ENCODE results near the gene PTPRE. TPM values are rescaled to one million over a fixed set of nuclear protein-coding genes. Genes with fewer than 3 reads are reported as not detected.

The PTPRE gene
- total RNA-seq, 1 donor from 2014 or later = 0.21 TPM

DNA sequence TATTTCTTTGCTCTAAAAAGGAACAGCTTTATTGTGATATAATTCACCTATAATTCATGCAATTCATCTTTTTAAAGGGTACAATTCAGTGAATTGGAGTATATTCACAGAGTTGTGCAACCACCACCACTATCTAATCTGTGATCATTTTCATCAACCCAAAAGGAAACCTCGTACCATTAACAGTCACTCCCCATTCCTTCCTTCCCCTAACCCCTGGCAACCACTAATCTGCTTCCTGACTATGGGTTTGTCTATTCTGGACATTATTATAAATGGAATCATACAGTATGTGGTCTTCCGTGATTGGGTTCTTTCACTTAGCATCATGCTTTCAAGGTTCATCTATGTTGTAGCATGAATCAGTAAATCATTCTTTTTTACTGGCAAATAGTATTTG, 167.0 kb downstream of the PTPRE start:
- Mint-ChIP-seq H3K9me3 (no peaks in the 10 kb centered on the region), H3K4me3 (no peak overlapping the region), H3K27me3 (ENCODE audit: insufficient read depth, low read depth) (peaks cover 6% of the 10 kb centered on the region), H3K36me3 (no peaks in the 10 kb centered on the region), H3K27ac (no peak overlapping the region), H3K4me1 (peaks cover 5% of the 10 kb centered on the region)
- TF ChIP-seq EZH2phosphoT487 (IDR thresholded peaks at IDR 0.05) (no peak), EZH2 (IDR thresholded peaks at IDR 0.05) (no peak)
- TF ChIP-seq, protein P1, sequence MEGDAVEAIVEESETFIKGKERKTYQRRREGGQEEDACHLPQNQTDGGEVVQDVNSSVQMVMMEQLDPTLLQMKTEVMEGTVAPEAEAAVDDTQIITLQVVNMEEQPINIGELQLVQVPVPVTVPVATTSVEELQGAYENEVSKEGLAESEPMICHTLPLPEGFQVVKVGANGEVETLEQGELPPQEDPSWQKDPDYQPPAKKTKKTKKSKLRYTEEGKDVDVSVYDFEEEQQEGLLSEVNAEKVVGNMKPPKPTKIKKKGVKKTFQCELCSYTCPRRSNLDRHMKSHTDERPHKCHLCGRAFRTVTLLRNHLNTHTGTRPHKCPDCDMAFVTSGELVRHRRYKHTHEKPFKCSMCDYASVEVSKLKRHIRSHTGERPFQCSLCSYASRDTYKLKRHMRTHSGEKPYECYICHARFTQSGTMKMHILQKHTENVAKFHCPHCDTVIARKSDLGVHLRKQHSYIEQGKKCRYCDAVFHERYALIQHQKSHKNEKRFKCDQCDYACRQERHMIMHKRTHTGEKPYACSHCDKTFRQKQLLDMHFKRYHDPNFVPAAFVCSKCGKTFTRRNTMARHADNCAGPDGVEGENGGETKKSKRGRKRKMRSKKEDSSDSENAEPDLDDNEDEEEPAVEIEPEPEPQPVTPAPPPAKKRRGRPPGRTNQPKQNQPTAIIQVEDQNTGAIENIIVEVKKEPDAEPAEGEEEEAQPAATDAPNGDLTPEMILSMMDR (IDR thresholded peaks at IDR 0.05) = no peak
- Histone ChIP-seq H3K4me3 (no peak overlapping the region), H3K9ac (no peak overlapping the region), H2AFZ (replicated peaks) (no peak overlapping the region), H3K79me2 (ENCODE audit: low read depth) (no peaks in the 10 kb centered on the region), H3K27ac (no peak overlapping the region), H3K27me3 (peaks cover 8% of the 10 kb centered on the region), H4K20me1 (ENCODE audit: low read depth) (no peaks in the 10 kb centered on the region), H3K4me1 (no peaks in the 10 kb centered on the region), H3K9me3 (ENCODE audit: low read depth) (no peaks in the 10 kb centered on the region), H3K4me2 (no peak overlapping the region), H3F3A (ENCODE audit: low read depth) (no peaks in the 10 kb centered on the region), H3K36me3 (no peaks in the 10 kb centered on the region)
- DNase-seq (ENCODE audit: low spot score) = no peak

DNA sequence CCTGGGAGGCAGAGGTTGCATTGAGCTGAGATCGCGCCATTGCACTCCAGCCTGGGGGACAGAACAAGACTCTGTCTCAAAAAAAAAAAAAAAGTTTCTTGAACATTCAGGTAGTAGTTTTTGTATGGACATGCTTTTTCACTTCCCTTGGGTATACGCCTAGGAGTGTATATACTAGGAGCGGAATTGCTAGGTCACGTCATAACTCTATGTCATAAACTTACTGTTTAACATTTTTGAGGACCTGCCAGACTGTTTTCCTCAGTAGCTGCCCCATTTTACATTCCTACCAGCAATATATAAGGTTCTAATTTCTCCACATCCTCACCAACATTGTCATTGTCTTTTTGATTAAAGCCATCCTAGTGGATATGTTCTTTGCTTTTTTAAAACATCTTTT, 167.7 kb downstream of the PTPRE start:
- Histone ChIP-seq H3K27me3 (peaks cover 8% of the 10 kb centered on the region), H3K36me3 (no peaks in the 10 kb centered on the region), H3K4me1 (no peaks in the 10 kb centered on the region), H3K27ac (no peak overlapping the region), H3K4me2 (no peak overlapping the region), H3K4me3 (no peak overlapping the region), H4K20me1 (ENCODE audit: low read depth) (no peaks in the 10 kb centered on the region), H3K79me2 (ENCODE audit: low read depth) (no peaks in the 10 kb centered on the region), H3F3A (ENCODE audit: low read depth) (no peaks in the 10 kb centered on the region), H3K9me3 (ENCODE audit: low read depth) (no peaks in the 10 kb centered on the region), H3K9ac (no peak overlapping the region), H2AFZ (replicated peaks) (no peak overlapping the region)
- no peak overlapping the region for H3K4me3 Mint-ChIP-seq
- no peak for DNase-seq (ENCODE audit: low spot score)
- H3K27me3 Mint-ChIP-seq (ENCODE audit: insufficient read depth, low read depth) = peaks cover 4% of the 10 kb centered on the region
- H3K4me1 Mint-ChIP-seq = peaks cover 8% of the 10 kb centered on the region
- TF ChIP-seq, protein P1 (IDR thresholded peaks at IDR 0.05) = no peak
- no peak for TF ChIP-seq EZH2phosphoT487 (IDR thresholded peaks at IDR 0.05)
- no peak for TF ChIP-seq EZH2 (IDR thresholded peaks at IDR 0.05)
- H3K9me3 Mint-ChIP-seq = no peaks in the 10 kb centered on the region
- H3K36me3 Mint-ChIP-seq = no peaks in the 10 kb centered on the region
- H3K27ac Mint-ChIP-seq = no peak overlapping the region

DNA sequence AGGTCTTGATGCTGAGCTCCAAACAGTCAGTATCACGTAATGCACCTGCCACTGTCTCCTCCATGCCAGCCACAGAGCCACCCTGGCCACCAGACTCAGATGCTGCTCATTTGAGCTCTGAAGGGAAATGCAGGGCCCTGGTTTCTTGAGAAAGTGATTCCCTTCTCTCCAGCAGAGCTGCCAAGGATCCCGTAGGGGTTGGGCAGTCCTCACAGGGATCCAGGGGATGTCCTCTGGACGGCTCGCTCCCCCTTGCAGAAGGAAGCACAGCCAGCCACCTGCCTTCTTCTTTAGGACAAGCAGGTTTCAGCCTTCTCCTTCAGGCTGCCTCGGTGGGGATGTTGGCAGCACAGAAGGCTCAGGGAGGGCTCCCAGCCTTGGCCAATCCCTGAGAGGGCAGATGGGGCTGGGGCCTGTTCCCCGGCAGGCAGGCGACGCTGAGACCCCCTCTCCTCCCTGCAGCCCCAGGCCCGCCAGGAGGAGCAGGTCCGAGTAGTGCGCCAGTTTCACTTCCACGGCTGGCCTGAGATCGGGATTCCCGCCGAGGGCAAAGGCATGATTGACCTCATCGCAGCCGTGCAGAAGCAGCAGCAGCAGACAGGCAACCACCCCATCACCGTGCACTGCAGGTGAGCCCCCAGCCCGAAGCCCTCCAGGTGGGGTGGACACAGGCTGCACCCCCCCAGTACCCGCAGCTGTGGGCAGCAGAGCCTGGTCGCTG, 170.4 kb downstream of the PTPRE start:
- no peaks in the 10 kb centered on the region for H3K9me3 ChIP-seq (ENCODE audit: low read depth)
- Mint-ChIP-seq H3K4me1 (peaks cover 9% of the 10 kb centered on the region), H3K27ac (no peak overlapping the region), H3K9me3 (no peaks in the 10 kb centered on the region), H3K27me3 (ENCODE audit: insufficient read depth, low read depth) (peaks cover 4% of the 10 kb centered on the region), H3K4me3 (no peak overlapping the region), H3K36me3 (no peaks in the 10 kb centered on the region)
- H3K9ac ChIP-seq = no peak overlapping the region
- no peak for TF ChIP-seq EZH2phosphoT487 (IDR thresholded peaks at IDR 0.05)
- no peak for TF ChIP-seq EZH2 (IDR thresholded peaks at IDR 0.05)
- TF ChIP-seq, protein P1 (IDR thresholded peaks at IDR 0.05) = no peak
- no peaks in the 10 kb centered on the region for H3K36me3 ChIP-seq
- H2AFZ ChIP-seq (replicated peaks) = no peak overlapping the region
- no peaks in the 10 kb centered on the region for H3K79me2 ChIP-seq (ENCODE audit: low read depth)
- H3K4me3 ChIP-seq = no peak overlapping the region
- DNase-seq (ENCODE audit: low spot score) = no peak
- H3F3A ChIP-seq (ENCODE audit: low read depth) = no peaks in the 10 kb centered on the region
- H3K4me1 ChIP-seq = no peaks in the 10 kb centered on the region
- no peaks in the 10 kb centered on the region for H4K20me1 ChIP-seq (ENCODE audit: low read depth)
- no peaks in the 10 kb centered on the region for H3K27me3 ChIP-seq
- no peak overlapping the region for H3K4me2 ChIP-seq
- H3K27ac ChIP-seq = no peak overlapping the region

All from neural progenitor cell (in vitro differentiated cells).